PC-9 (cell line): Measurements from ENCODE around the gene CCDC117.

Experiments
- CTCF ChIP-seq: fragments of 200-600 bp; sonication (generic); conservative IDR thresholded peaks from 2 replicates; pipeline ENCODE4 v1.6.1; 2017; ENCODE audit warnings: mixed run types, antibody characterized with exemption, mild to moderate bottlenecking, moderate library complexity
- EZH2 ChIP-seq: fragments of 200-600 bp; sonication (generic); IDR thresholded peaks from 2 replicates; pipeline ENCODE4 v1.8.0; 2017; ENCODE audit warnings: antibody characterized with exemption, low read depth

- TF ChIP-seq CTCF (no peak), EZH2 (no peak)
Measured at GRCh38 chr22:28813772-28814518, 41.5 kb downstream of the CCDC117 start.
